GM12892 (cell line): Measurements from ENCODE around the gene KLK15.

Experiments
- DNase-seq: peaks from one replicate; pipeline ENCODE4 v3.0.0; 2011; ENCODE audit not compliant: insufficient read length
- FAIRE-seq: peaks from 2 replicates; lab custom pipeline; 2011; peaks lifted over from hg19 to GRCh38; lab: Jason Lieb, UNC
- POLR2A ChIP-seq: IDR thresholded peaks from 2 replicates; pipeline ENCODE4 v1.6.1; 2011; ENCODE audit warnings: low read depth, low read length, control low read depth
- POLR2AphosphoS5 ChIP-seq: IDR thresholded peaks from 2 replicates; pipeline ENCODE4 v1.6.1; 2011; ENCODE audit warnings: low read depth, low read length, control low read depth
- TAF1 ChIP-seq: IDR thresholded peaks from 2 replicates; pipeline ENCODE4 v1.6.1; 2011; ENCODE audit warnings: low read depth, mild to moderate bottlenecking, control low read depth, low read length, borderline replicate concordance

Gene KLK15

DNA sequence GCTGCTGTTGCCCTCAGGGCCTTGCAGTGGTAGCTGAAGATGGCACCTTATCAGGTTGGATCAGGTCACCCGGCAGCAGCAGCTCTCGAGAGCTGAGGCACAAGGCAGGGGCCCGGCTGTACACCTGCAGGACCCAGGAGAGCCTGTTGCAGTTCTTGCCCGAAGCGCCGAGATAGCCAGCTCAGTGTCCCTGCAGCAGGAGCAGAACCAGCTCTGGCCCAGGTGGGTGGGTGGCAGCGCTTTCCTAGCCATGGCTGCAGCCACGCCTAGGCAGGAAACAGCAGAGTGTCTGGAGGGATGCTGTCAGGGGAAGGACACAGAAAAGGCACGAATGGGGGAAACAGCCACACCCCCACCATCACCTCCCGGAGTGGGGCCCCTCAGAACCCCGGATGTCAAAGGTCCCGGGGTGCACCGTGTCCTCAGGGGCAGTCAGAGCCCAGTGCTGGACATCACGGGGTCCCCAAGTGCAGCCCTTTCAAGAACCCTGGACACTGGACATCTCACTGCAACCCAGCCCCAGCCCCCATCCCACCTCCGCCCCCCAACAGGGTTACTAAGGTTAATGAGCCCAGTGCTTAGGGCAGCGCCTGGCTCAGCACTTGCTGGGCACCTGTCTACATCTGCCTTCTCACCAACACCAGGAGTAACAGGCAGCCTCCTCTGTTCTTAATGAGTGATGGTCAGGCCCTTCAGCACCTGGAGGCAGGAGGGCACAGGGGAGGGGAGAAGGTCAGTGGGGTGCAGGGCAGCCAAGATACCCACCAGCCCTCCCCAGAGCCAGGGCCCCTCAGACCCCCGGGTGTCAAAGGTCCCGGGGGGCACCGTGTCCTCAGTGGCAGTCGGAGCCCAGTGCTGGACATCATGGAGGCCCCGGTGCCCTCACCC lies 34.5 kb downstream of the KLK15 start:
- no peak for FAIRE-seq
- TF ChIP-seq POLR2AphosphoS5: peak; percentile 31
- no peak; the same call in 1 of the 2 replicates for TF ChIP-seq POLR2A
- no peak for DNase-seq

DNA sequence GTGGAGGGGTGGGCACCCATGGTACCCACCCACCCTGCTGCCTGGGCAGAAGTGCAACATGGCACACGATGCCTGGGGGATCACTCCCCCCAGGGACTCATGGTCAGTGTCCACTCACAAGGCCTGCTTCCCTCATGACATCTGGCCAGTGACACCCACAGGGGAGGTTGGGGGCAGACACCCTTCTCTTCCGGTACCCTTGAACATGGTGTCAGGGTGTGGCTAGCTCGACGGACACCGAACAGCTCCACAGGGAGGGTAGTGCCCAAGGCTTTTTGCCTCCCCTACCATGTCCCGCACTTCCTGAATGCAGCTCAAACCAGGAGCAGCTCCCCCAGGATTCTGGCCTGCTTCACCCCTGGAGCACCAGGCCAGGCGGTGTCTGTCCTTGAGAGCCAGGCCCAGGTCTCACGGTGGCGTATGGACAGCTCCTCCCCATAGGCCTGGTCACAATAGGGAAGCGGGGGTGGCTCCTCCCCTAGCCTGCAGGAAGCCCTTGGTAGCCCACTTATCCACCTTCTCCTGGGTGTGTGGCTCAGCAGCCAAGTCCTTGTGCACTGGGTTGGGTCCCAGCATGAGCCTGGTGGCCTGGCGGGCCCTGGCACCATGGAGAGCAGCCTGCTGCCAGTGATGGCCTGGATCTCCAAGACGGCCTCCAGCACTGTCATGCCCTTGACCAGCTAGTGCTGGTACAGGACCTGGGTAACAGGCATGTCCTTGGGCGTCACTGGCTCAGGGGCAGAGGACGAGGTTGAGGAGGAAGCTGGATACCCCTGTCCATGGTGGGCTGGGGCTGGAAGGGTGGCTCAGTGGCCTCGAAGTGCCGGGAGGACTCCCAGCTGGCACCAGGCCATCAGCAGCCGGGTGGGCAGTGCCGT lies 35.4 kb downstream of the KLK15 start:
- TF ChIP-seq POLR2A (peak; percentile 61), POLR2AphosphoS5 (peak; percentile 85), TAF1 (no peak)
- DNase-seq (no peak), FAIRE-seq (no peak)

DNA sequence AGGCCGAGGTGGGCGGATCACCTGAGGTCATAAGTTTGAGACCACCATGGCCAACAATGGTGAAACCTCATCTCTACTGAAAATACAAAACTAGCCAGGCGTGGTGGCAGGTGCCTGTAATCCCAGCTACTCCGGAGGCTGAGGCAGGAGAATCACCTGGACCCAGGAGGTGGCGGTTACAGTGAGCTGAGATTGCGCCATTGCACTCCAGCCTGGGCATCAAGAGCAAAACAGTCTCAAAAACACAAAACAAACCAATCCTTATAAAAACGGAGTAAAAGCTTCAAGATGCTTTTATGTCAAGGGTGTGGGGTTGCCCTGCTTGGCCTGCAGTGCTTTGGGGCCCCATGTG lies 36.0 kb downstream of the KLK15 start:
- TF ChIP-seq POLR2AphosphoS5 (no peak), POLR2A (no peak), TAF1 (no peak)
- DNase-seq: no peak
- no peak for FAIRE-seq

DNA sequence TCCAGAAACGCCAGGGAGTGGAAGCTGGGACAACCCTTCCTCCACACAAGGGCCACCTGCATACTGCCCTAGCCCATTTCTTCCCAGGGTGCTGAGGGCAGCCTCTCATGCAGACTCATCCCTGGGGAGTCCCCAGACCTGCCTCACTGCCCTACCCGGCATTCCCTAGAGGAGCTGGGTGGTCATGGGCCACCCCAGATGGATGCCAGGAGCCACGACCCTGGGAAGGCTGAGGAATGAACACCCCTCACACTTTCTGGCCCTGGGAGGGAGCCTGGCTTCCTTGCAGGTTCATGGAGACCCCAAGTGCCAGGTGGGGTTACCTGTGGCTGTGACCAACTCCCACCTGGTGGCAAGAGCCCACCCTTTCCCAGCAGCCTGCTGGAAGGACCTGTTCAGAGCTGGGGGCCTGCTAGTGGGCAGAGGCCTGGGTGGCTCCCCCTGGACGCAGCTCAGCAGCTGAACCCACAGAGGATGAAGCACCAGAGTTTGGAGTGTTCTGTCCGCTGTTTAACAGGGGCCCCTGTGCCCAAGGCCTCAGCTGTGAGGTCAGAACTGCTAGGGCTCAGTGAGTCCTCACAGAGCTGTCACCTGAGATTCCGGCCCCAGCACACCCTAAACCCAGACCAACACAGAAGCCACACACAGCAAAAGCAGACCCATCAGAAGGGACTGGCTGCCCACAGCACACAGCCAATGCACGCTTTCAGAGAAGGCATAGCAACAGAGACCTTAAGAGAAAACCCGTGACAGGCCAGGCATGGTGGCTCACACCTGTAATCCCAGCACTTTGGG lies 36.5 kb downstream of the KLK15 start:
- no peak for DNase-seq
- TF ChIP-seq POLR2A (peak; percentile 68), POLR2AphosphoS5 (peak; percentile 94), TAF1 (no peak)
- no peak for FAIRE-seq

DNA sequence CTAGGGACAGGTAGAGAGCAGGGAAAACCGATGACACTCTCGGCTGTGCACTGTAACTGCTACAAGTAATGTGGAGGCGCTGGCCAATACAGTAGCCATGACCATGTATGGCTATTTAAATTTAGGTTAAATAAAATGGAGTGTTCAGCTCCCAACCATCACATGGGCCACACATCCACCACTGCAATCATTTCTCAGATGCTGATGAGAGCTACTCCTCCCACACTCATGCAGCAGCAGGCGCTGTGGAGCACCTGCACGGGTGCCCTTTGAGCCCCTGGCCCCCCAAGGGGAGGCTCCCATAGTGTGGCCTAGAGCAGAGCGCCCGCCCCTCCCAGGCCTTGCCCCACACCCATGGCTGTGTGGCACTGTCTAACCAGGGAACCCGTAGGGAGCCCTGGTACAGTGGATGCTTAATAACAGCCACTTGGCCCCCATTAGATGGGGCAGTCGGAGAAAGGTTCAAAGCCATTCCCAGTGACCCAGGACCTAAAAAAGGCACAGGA lies 37.2 kb downstream of the KLK15 start:
- FAIRE-seq: no peak
- no peak for DNase-seq
- TF ChIP-seq TAF1: no peak
- no peak for TF ChIP-seq POLR2AphosphoS5
- no peak; the same call in 1 of the 2 replicates for TF ChIP-seq POLR2A

DNA sequence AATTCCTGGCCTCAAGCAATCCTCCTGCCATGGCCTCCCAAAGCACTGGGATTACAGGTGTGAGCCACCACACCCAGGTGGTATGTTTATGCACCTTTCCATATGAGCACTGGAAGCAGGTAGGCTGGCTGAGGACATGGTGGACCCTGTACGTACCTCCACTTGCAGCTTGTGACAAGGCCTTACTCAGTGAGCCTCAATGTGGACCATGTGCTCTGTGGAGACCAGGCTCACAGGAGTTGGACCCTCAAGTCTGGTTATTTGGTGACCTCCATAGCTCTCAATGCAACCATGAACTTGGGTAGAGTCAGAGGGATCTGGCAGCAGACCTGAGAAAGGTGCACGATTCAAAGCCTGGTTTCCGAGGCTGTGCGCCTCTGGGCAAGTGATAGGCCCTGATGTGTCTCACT lies 37.7 kb downstream of the KLK15 start:
- FAIRE-seq: no peak
- TF ChIP-seq POLR2A: peak; percentile 37
- TF ChIP-seq POLR2AphosphoS5: no peak; the same call in 1 of the 2 replicates
- DNase-seq: no peak

DNA sequence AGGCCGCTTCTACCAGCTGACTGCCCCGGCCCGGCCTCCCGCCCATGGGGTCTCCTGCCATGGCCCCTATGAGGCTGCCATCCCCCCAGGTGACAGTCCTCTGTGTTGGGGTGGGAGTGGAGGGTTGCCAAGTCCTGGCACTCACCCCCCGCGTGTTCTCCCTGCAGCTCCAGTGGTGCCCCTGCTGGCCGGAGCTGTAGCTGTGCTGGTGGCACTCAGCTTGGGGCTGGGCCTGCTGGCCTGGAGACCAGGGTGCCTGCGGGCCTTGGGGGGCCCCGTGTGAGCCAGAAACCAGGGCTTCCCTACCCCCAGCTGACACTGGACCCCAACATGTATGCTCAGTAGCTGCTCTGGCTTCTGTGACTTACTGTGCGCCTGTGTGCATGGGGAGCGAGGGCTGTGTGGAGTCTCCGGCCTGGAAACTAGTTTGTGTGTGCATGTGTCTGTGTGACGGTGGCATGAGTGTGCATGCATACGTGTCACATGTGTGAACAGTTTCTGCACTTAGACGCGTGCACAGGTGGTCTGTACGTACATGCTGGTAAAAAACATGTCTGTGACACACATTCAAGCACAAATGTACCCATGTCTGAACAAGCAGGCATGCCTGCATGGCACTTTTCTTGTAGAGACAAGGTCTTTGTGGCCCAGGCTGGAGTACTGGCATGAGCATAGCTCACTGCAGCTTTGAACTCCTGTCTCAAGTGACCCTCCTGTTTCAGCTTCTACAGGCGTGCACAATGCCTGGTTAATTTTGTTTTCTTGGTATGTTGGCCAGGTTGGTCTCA lies 38.3 kb downstream of the KLK15 start:
- no peak for DNase-seq
- peak; percentile 40 for TF ChIP-seq POLR2A
- no peak for TF ChIP-seq TAF1
- TF ChIP-seq POLR2AphosphoS5: peak; percentile 87
- no peak for FAIRE-seq

DNA sequence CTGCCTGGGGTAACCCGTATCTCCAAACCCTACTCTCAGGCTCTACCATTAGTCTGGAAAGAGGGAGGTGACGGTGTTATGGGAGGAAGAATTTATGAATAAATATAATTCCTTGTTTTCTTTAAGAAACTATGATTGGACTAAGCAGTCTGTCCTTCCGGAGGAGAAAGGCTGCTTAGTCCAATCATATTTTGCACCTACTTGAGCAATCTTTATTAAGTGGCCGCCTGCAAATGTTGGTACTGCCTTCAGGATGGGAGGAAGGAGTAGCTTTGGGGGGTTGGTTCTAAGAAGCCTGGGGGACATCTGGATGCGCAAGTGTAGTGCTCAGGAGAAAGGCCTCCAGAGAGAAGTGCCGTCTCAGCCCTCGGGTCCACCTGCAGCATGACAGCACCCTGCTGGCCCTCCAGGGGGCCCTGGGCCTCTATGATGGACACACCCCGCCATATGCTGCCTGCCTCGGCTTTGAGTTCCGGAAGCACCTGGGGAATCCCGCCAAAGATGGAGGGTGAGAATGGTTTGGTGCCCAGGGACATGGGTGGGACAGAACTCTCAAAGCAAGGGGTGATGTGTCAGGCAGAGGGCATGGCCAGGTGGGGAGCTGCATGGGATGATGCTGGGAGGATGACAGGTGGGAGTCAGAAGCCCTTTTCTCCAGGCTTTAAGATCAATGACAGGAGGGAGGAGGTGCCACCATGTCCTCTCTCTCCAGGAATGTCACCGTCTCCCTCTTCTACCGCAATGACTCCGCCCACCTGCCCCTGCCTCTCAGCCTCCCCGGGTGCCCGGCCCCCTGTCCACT lies 39.1 kb downstream of the KLK15 start:
- TF ChIP-seq TAF1 (no peak), POLR2AphosphoS5 (peak; percentile 89; the same call in 1 of the 2 replicates), POLR2A (peak; percentile 74)
- FAIRE-seq (peak; percentile 82), DNase-seq (peak; percentile 63)

DNA sequence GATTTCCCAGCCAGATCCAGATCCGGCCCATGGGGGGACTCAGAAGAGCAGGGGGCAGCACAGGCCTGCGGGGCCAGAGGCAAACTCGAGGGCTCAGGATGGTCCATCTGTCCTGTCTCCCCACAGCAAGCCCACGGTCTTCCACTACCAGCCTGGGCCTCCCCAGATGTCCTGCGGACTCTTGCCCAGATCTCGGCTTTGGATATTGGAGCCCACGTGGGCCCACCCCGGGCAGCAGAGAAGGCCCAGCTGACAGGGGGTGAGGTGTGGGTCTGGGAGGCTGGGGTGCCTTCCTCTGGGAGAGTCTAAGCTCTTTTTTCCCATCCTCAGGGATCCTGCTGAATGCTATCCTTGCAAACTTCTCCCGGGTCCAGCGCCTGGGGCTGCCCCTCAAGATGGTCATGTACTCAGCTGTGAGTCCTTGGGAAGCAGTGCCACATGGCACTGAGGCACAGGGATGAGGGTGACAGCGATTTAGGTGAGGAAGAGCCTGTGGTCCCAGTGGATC lies 39.8 kb downstream of the KLK15 start:
- no peak for FAIRE-seq
- no peak for DNase-seq
- no peak; the same call in 1 of the 2 replicates for TF ChIP-seq POLR2AphosphoS5
- TF ChIP-seq POLR2A: peak; percentile 45
